ENCODE results near the gene KCTD1.

The KCTD1 gene

GRCh38 chr18:26511339-26512071 is 36.8 kb downstream of the KCTD1 start:
- no peak for TF ChIP-seq CTCF (IDR thresholded peaks at IDR 0.05)

GRCh38 chr18:26510337-26510736 is 38.0 kb downstream of the KCTD1 start:
- no peak for TF ChIP-seq CTCF (IDR thresholded peaks at IDR 0.05)

GRCh38 chr18:26506012-26506411 is 42.3 kb downstream of the KCTD1 start:
- TF ChIP-seq CTCF (IDR thresholded peaks at IDR 0.05), result no peak

GRCh38 chr18:26504831-26505230 is 43.5 kb downstream of the KCTD1 start:
- no peak for TF ChIP-seq CTCF (IDR thresholded peaks at IDR 0.05)

GRCh38 chr18:26503382-26503781 is 45.0 kb downstream of the KCTD1 start:
- TF ChIP-seq CTCF (IDR thresholded peaks at IDR 0.05), result no peak

- no peak for TF ChIP-seq CTCF (IDR thresholded peaks at IDR 0.05)
These were observed 45.5 kb downstream of the KCTD1 start for GRCh38 chr18:26502823-26503222.

GRCh38 chr18:26497866-26498265 is 50.5 kb downstream of the KCTD1 start:
- no peak for TF ChIP-seq CTCF (IDR thresholded peaks at IDR 0.05)

GRCh38 chr18:26496528-26496927 is 51.8 kb downstream of the KCTD1 start:
- TF ChIP-seq CTCF (IDR thresholded peaks at IDR 0.05), result no peak
